Naive thymus-derived CD4-positive, alpha-beta T cell (primary cell): ENCODE data around the gene MRPL33. TPM values are rescaled to one million over a fixed set of nuclear protein-coding genes. Genes with fewer than 3 reads are reported as not detected.
A peak's percentile ranks its signal among the peaks of the same experiment; 100 is the strongest.

Experiments used
- ATAC-seq: fragments of 150-1000 bp; cut with Tn5 transposase; 2 replicates; pipeline ENCODE4 v1.10.0; 2021; ENCODE audit warnings: mild to moderate bottlenecking, moderate library complexity
- CTCF ChIA-PET: fragments of 350-600 bp; sonication (Branson Sonifier 250); formaldehyde crosslinking; loops from one replicate; lab custom pipeline; 2021; ENCODE audit warnings: antibody characterized with exemption; lab: Charles Lee
- POLR2A ChIA-PET: fragments of 350-600 bp; sonication (Branson Sonifier 250); formaldehyde crosslinking; loops from one replicate; lab custom pipeline; 2021; ENCODE audit warnings: antibody characterized with exemption, inconsistent platforms; lab: Charles Lee
- DNase-seq, 9 donors: peaks; one replicate each; pipeline versions ENCODE4 v3.0.0 to v3.0.0-alpha.2; 2020 to 2022; ENCODE audit warnings: mixed read lengths in 1 of 9
- H3K27ac ChIP-seq: one replicate; pipeline ENCODE4 v1.7.0; 2013; ENCODE audit warnings: mild to moderate bottlenecking, low read depth, low read length, moderate library complexity
- H3K27me3 ChIP-seq, 2 donors: one replicate each; pipeline ENCODE4 v1.7.0; 2013; ENCODE audit warnings: low read length in 2 of 2, mild to moderate bottlenecking in 2 of 2, moderate library complexity in 2 of 2; ENCODE audit not compliant: control insufficient read depth in 2 of 2, insufficient read depth in 2 of 2
- H3K36me3 ChIP-seq, 3 experiments: 1 replicate in 2 of 3; 2 replicates in 1 of 3; pipeline ENCODE4 v1.7.0; 2013; ENCODE audit warnings: low read length in 3 of 3, mild to moderate bottlenecking in 3 of 3, moderate library complexity in 1 of 3; ENCODE audit not compliant: insufficient read depth in 3 of 3, control insufficient read depth in 2 of 3
- H3K4me1 ChIP-seq, 2 donors: one replicate each; pipeline ENCODE4 v1.7.0; 2013; ENCODE audit warnings: low read length in 2 of 2, mild to moderate bottlenecking in 2 of 2, moderate library complexity in 1 of 2; ENCODE audit not compliant: control insufficient read depth in 2 of 2, insufficient read depth in 2 of 2
- H3K4me3 ChIP-seq: 2 replicates; pipeline ENCODE4 v1.7.0; 2013; ENCODE audit warnings: mild to moderate bottlenecking, low read length
- H3K9me3 ChIP-seq, 3 experiments: 1 replicate in 2 of 3; 2 replicates in 1 of 3; pipeline ENCODE4 v1.7.0; 2013; ENCODE audit warnings: low read length in 3 of 3; ENCODE audit not compliant: control insufficient read depth in 2 of 3
- H3K27ac Mint-ChIP-seq, 9 donors: one replicate each; pipeline ENCODE4 v1.8.0; 2020 to 2022; ENCODE audit warnings: mixed read lengths in 9 of 9, mild to moderate bottlenecking in 8 of 9, moderate library complexity in 5 of 9, inconsistent platforms in 2 of 9
- H3K27me3 Mint-ChIP-seq, 5 donors: one replicate each; pipeline ENCODE4 v1.8.0; 2021 to 2022; ENCODE audit warnings: mixed read lengths in 5 of 5, mild to moderate bottlenecking in 1 of 5
- H3K36me3 Mint-ChIP-seq, 5 donors: one replicate each; pipeline ENCODE4 v1.8.0; 2020 to 2022; ENCODE audit warnings: mixed read lengths in 5 of 5, mild to moderate bottlenecking in 3 of 5, inconsistent platforms in 1 of 5
- H3K4me1 Mint-ChIP-seq, 7 donors: one replicate each; pipeline ENCODE4 v1.8.0; 2020 to 2022; ENCODE audit warnings: mixed read lengths in 7 of 7, mild to moderate bottlenecking in 3 of 7, inconsistent platforms in 1 of 7
- H3K4me3 Mint-ChIP-seq, 10 donors: one replicate each; pipeline ENCODE4 v1.8.0; 2020 to 2022; ENCODE audit warnings: mild to moderate bottlenecking in 10 of 10, mixed read lengths in 10 of 10, moderate library complexity in 6 of 10, inconsistent platforms in 2 of 10
- H3K9me3 Mint-ChIP-seq, 11 donors: one replicate each; pipeline ENCODE4 v1.8.0; 2020 to 2022; ENCODE audit warnings: mixed read lengths in 11 of 11, mild to moderate bottlenecking in 4 of 11, inconsistent platforms in 1 of 11, moderate library complexity in 1 of 11
- intact Hi-C, 2 donors: fragments of 100-400 bp; cut with micrococcal nuclease; formaldehyde crosslinking; loops; one replicate each; pipeline ENCODE4 v1.15.1; 2023
- polyA plus RNA-seq, 2 donors: library from polyadenylated mRNA; unstranded; fragments of 300-500 nt; fragmentation: Illumina TruSeq; gene quantifications; one replicate each; pipeline ENCODE4 v1.2.3, GENCODE V29; 2021
- total RNA-seq, 6 experiments: library from RNA in 5 of 6; stranded (reverse) in 5 of 6; gene quantifications; 1 replicate in 5 of 6; 2 replicates in 1 of 6; pipeline ENCODE4 v1.2.3 and lab custom pipeline; 2021 to 2026

Gene MRPL33
- total and polyA plus RNA-seq, 7 experiments from 2014 or later: 27.3 to 233 (median 38.8) TPM

DNA sequence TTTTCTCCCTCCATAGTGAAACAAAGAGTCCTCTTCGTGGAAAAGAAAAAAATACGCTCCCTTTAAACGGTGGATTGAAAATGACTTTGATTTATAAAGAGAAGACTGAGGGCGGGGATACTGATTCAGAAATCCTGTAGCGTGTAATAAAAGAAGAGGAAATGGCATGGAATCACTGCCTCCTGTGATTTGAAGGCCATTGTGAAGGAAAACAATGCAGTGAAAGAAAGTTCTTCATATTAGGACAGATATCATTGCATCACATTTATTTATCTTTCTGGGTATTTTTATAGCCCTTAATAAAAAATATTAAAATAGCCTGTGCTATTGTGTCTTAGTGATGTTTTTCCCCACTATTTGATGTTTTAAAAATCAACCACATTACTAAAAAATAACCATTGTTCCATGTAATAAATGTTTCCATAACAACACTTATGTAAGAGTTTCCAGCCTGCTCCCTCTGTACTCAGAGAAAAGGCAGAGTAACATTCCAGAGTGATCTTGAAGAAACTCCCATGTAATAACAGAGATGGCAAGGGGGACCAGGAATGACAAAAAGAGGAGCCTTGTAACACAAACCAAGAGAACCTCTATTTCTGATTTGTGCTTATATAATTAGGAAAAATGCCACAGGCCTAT, 8.0 kb downstream of the MRPL33 start:
- Histone ChIP-seq H3K27ac (no peak overlapping the region), H3K4me3 (no peak overlapping the region), H3K36me3 (peaks cover 0 to 23% (median 3%) of the 10 kb centered on the region in 3 experiments), H3K27me3 (no peaks in the 10 kb centered on the region), H3K9me3 (no peaks in the 10 kb centered on the region), H3K4me1 (peaks cover 0 to under 1% of the 10 kb centered on the region in 2 donors)
- no peak overlapping the region for H3K4me3 Mint-ChIP-seq
- intact Hi-C loops: loop anchor here in 1 of 2 donors (10.0 kb wide), 2 partner anchors 185 to 975 kb away; partner anchors contain the start of gene PPP1CB
- H3K4me1 Mint-ChIP-seq: peaks cover 14 to 43% (median 38%) of the 10 kb centered on the region in 7 donors
- ChIA-PET POLR2A (no interaction called here), CTCF (no interaction called here)
- no peak for DNase-seq
- no peaks in the 10 kb centered on the region for H3K9me3 Mint-ChIP-seq
- peak overlapping the region in 5 of 9 donors; percentile 17 to 65 (median 35) for H3K27ac Mint-ChIP-seq
- ATAC-seq: no peak
- H3K27me3 Mint-ChIP-seq: no peaks in the 10 kb centered on the region
- H3K36me3 Mint-ChIP-seq: peaks cover 4 to 26% (median 20%) of the 10 kb centered on the region in 5 donors

DNA sequence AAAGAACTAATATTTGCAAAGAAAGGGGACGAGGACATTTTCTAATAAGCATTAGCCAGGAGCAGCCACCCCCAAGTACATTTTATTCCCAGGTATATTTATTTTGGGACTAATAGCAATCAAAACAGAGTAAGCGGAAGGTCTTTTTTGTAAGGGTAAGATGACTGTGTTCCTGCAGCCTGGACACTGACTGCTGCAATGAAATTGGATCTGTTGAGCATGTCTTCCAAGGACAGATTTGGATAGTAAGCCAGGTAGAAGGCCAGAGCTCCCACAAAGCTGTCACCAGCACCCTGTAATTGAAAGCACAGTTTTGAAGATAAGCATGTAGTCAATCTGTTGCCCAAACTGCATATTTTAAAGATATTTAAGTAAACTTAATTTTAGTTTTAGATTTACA, 10.0 kb downstream of the MRPL33 start:
- H3K4me1 Mint-ChIP-seq: peaks cover 5 to 29% (median 22%) of the 10 kb centered on the region in 7 donors
- no peaks in the 10 kb centered on the region for H3K27me3 Mint-ChIP-seq
- CTCF ChIA-PET: no interaction called here
- H3K27ac Mint-ChIP-seq: peak overlapping the region in 3 of 9 donors; percentile 14 to 43 (median 25)
- H3K36me3 ChIP-seq: peaks cover 0 to 21% (median 3%) of the 10 kb centered on the region in 3 experiments
- no peaks in the 10 kb centered on the region for H3K9me3 Mint-ChIP-seq
- no peak overlapping the region for H3K4me3 ChIP-seq
- DNase-seq (no peak), ATAC-seq (no peak)
- no peaks in the 10 kb centered on the region for H3K4me1 ChIP-seq
- no peaks in the 10 kb centered on the region for H3K9me3 ChIP-seq
- POLR2A ChIA-PET: interaction anchor here (1.3 kb wide), 1 partner anchor 10 kb away, joined by 4 read pairs; the partner anchor contains the start of gene MRPL33
- peaks cover 0 to 30% (median 15%) of the 10 kb centered on the region in 5 donors for H3K36me3 Mint-ChIP-seq
- intact Hi-C loops: no loop called here
- no peaks in the 10 kb centered on the region for H3K27me3 ChIP-seq
- no peak overlapping the region for H3K4me3 Mint-ChIP-seq
- H3K27ac ChIP-seq: no peak overlapping the region

DNA sequence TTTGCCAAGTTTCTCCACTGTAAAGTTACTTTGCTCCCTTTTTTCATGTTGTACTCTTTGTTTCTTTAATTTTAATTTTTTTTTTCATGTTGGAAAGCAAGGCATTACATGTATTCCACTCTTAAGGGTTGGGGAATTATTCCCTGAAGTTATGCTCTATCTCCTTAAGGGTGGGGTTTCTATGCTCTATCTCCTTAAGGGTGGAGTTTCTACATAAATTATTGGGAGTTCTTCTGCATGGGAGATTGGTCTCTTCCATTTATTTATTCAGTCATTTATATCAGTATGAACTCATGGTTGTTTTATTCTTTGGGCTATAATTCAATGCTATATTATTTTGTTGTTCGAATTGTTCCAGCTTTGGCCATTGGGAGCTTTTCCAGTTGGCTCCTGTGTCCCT, 11.2 kb downstream of the MRPL33 start:
- peaks cover 0 to 21% (median 3%) of the 10 kb centered on the region in 3 experiments for H3K36me3 ChIP-seq
- Mint-ChIP-seq H3K9me3 (no peaks in the 10 kb centered on the region), H3K27ac (no peak overlapping the region), H3K27me3 (no peaks in the 10 kb centered on the region), H3K4me1 (peaks cover 5 to 20% (median 15%) of the 10 kb centered on the region in 7 donors), H3K36me3 (peaks cover 0 to 30% (median 15%) of the 10 kb centered on the region in 5 donors), H3K4me3 (no peak overlapping the region)
- intact Hi-C loops: no loop called here
- no peak overlapping the region for H3K27ac ChIP-seq
- DNase-seq (no peak), ATAC-seq (no peak)
- H3K4me3 ChIP-seq: no peak overlapping the region
- H3K27me3 ChIP-seq: no peaks in the 10 kb centered on the region
- H3K4me1 ChIP-seq: no peaks in the 10 kb centered on the region
- no peaks in the 10 kb centered on the region for H3K9me3 ChIP-seq
- CTCF ChIA-PET: no interaction called here
- POLR2A ChIA-PET: no interaction called here

DNA sequence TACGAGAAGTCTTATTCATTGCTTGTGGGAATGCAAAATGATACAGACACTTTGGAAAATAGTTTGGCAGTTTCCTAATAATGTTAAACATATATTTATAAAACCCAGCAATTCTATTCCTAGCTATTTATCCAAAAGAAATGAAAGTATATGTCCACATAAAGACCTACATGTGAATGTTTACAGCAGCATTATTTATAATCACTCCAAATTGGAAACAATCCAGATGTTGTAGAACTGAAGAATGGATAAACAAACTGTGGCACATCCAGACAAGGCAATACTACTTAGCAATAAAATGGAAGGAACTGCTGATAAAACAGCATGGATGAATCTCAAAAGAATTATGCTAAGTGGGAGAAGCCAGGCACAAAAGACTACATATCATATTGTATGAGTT, 19.3 kb downstream of the MRPL33 start:
- POLR2A ChIA-PET: interaction anchor here (0.6 kb wide), 1 partner anchor 1008 kb away, joined by 4 read pairs; no protein-coding TSS in a partner anchor
- Histone ChIP-seq H3K36me3 (no peaks in the 10 kb centered on the region), H3K27ac (no peak overlapping the region), H3K4me1 (no peaks in the 10 kb centered on the region), H3K9me3 (no peaks in the 10 kb centered on the region), H3K4me3 (no peak overlapping the region), H3K27me3 (no peaks in the 10 kb centered on the region)
- H3K36me3 Mint-ChIP-seq: peaks cover 0 to 24% (median 0%) of the 10 kb centered on the region in 5 donors
- H3K4me3 Mint-ChIP-seq: no peak overlapping the region
- no peaks in the 10 kb centered on the region for H3K27me3 Mint-ChIP-seq
- DNase-seq: no peak
- peaks cover 0 to 2% (median 0%) of the 10 kb centered on the region in 11 donors for H3K9me3 Mint-ChIP-seq
- H3K27ac Mint-ChIP-seq: no peak overlapping the region
- peaks cover 0 to 4% (median 0%) of the 10 kb centered on the region in 7 donors for H3K4me1 Mint-ChIP-seq
- no peak for ATAC-seq
- intact Hi-C loops: no loop called here
- CTCF ChIA-PET: no interaction called here

DNA sequence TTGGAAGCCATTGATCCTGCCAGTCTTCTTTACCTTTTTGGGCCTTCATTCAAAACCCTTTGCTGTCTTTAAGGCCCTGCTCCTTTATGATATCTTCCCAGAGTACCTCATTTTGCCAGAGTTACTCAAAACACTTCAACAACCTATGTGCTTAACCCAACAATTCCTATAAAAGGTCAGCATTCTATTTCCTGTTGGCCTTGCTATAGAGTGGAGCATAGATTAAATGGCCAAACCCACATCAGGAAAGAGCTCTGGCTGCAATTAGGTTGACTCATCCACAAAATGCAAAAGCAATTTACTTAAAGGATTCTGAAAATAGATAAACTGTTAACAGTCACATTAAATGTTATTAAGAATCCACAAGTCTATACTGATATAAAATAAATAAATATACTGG, 21.2 kb downstream of the MRPL33 start:
- Histone ChIP-seq H3K4me3 (no peak overlapping the region), H3K4me1 (no peaks in the 10 kb centered on the region), H3K27me3 (no peaks in the 10 kb centered on the region), H3K27ac (no peak overlapping the region), H3K36me3 (no peaks in the 10 kb centered on the region), H3K9me3 (no peaks in the 10 kb centered on the region)
- intact Hi-C loops: no loop called here
- Mint-ChIP-seq H3K4me3 (no peak overlapping the region), H3K4me1 (peaks cover 0 to 6% (median 0%) of the 10 kb centered on the region in 7 donors), H3K9me3 (peaks cover 0 to 2% (median 0%) of the 10 kb centered on the region in 11 donors), H3K27me3 (no peaks in the 10 kb centered on the region), H3K36me3 (peaks cover 0 to 34% (median 0%) of the 10 kb centered on the region in 5 donors), H3K27ac (no peak overlapping the region)
- ChIA-PET POLR2A (no interaction called here), CTCF (no interaction called here)
- ATAC-seq (no peak), DNase-seq (no peak)

DNA sequence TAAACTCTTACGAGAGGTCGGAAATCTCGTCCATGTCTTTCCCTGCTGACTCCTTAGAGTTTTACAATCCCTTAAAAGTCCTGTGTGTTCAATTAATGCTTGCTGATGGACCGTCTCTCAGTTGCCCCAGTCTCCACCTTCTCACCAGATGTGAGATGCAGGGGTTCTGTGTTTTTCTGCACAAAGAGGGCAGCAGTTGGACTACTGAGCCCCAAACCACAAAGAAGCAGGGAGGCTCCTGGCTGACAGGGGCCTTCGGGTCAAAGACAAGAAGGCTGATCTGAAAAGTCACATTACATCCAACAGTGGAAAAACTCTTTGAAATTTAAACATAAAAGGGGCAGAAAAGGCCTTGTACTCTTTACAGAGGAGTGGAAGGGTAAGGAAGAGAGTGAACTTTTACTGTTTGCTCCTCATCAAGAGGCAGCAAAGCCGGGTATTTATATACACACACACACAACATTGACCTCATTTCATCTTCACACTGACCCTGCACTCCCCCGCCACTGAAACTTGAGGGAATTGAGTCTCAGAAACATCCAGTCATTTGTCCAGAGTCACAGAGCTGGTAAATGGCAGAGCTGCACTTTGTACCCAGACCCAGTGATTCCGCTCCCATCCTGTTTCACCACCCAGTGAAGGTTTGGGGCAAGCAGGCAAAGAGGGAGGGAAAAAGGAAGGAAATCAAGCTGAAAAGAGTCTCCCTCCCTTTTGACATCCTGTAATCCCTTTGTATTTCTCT, 23.7 kb downstream of the MRPL33 start:
- Mint-ChIP-seq H3K27ac (no peak overlapping the region), H3K4me3 (no peak overlapping the region), H3K36me3 (peaks cover 0 to 35% (median 5%) of the 10 kb centered on the region in 5 donors), H3K9me3 (no peaks in the 10 kb centered on the region), H3K4me1 (peaks cover 0 to 10% (median 0%) of the 10 kb centered on the region in 7 donors), H3K27me3 (no peaks in the 10 kb centered on the region)
- CTCF ChIA-PET: no interaction called here
- Histone ChIP-seq H3K4me1 (no peaks in the 10 kb centered on the region), H3K27me3 (no peaks in the 10 kb centered on the region), H3K9me3 (no peaks in the 10 kb centered on the region), H3K36me3 (no peaks in the 10 kb centered on the region), H3K27ac (no peak overlapping the region), H3K4me3 (no peak overlapping the region)
- intact Hi-C loops: no loop called here
- POLR2A ChIA-PET: no interaction called here
- ATAC-seq: no peak
- no peak for DNase-seq
